ENCODE data around the gene EMC6.

EMC6 gene

DNA sequence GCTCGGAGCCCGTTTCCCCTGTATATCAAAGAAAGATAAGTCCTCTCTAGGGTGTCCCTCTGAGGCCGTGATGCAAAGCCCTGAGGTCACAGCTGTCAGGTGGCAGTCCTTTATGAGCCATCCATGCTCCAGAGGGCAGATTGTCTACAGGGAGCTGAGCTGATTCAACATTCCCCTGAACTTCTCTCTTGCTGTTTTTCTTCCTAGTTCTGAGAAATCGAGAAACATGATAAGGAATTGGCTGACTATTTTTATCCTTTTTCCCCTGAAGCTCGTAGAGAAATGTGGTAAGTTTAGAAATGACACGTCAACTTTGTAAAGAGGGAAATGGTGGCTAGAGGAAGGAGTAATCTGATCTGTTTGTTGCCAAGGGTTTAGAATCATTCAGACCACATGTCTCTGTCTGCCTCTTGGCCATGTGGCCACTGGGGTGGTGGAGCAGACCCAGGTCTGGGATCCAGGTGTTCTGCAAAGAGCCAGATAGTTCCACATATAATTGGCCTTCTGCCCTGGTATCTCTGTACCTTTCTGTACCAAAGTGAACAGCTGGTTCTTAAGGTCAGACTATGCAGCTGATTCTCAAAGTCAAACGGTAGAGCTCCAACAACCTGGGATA, 28.5 kb upstream of the EMC6 start:
- in situ Hi-C loops (cut with HindIII; ENCODE audit: low pct_unique_long_range_greater_than_20kb, low sequenced_read_pairs), result no loop called here
- TF ChIP-seq JUND (IDR thresholded peaks at IDR 0.05; ENCODE audit: low read depth), result no peak
- DNase-seq (ENCODE audit: low read depth in 1 of 2, low spot score in 1 of 2), result no peak

- DNase-seq (ENCODE audit: low read depth in 1 of 2, low spot score in 1 of 2), result no peak
- in situ Hi-C loops (cut with HindIII; ENCODE audit: low pct_unique_long_range_greater_than_20kb, low sequenced_read_pairs), result no loop called here
- TF ChIP-seq JUND (IDR thresholded peaks at IDR 0.05; ENCODE audit: low read depth), result no peak
These were observed 27.6 kb upstream of the EMC6 start for GRCh38 chr17:3641014-3641413.

DNA sequence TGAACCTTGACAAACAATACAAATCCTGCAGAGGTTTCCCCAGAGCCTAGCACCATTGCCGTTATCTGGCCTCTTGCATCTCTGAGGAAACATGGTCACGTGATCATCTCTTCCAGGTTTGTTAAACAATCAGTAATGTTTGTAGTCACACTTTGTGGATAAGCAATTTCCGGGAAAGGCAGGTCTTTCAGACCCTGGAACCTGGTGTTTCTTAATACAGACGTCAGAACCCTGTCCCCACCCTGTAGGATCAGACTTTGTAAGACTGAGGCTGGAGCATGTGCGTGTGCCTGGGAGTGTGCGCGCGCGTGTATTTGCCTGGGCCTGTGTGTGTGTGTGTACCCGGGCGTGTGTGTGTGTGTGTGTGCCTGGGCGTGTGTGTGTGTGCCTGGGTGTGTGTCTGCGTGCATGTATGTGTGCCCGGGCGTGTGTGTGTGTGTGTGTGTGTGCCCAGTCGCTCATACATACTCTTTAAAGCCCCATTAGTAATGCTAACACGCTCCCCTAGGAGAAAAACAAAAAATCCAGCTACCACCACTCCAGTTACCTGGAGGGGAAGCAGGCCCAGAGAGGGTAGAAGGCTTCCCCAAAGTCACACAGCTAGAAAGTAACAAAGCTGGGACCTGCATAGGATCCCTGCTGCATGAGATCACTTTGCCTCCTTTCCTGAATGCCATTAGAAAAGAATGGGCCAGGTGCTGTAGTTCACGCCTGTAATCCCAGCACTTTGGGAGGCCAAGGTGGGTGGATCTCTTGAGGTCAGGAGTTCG, 26.7 kb upstream of the EMC6 start:
- DNase-seq (ENCODE audit: low read depth in 1 of 2, low spot score in 1 of 2), result peak; percentile 32 to 57
- TF ChIP-seq JUND (IDR thresholded peaks at IDR 0.05; ENCODE audit: low read depth), result no peak
- in situ Hi-C loops (cut with HindIII; ENCODE audit: low pct_unique_long_range_greater_than_20kb, low sequenced_read_pairs), result no loop called here

DNA sequence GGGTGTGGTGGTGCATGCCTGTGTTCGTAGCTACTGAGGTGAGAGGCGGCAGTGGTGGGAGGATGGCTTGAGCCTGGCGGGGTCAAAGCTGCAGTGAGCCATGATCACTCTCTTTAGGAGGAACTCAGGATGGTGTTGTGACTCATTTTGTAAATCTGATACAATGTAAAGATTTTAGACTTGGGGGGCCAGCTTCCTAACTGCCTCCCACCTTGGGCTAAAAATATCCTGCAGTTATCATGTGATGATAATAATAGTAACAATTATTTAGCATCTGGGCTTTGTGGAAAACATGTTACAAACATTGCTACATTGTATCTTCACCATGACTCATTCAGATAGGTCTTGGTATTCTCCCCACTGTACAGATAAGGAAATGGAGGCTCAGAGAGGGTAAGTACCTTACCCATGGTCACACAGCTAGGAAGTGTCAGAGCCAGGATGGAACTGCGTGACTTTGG, 24.7 kb upstream of the EMC6 start:
- DNase-seq (ENCODE audit: low read depth in 1 of 2, low spot score in 1 of 2), result no peak
- in situ Hi-C loops (cut with HindIII; ENCODE audit: low pct_unique_long_range_greater_than_20kb, low sequenced_read_pairs), result no loop called here
- TF ChIP-seq JUND (IDR thresholded peaks at IDR 0.05; ENCODE audit: low read depth), result no peak

DNA sequence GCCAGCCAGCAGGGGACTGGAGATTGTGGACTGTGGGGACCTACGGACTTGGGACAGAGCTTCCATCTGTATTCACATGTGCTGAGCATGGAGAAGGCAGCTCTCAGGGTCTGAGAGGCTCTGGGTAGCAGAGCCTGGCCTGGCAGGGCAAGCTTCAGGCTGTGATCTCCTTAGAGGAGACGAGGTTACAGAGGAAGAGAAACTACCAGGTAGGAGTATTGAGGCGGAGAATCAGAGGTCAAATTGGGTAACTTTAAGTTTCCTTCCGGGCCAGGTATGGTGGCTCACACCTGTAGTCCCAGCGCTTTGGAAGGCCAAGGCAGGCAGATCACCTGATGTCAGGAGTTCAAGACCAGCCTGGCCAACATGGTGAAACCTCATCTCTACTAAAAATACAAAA, 23.3 kb upstream of the EMC6 start:
- no peak for DNase-seq (ENCODE audit: low read depth in 1 of 2, low spot score in 1 of 2)
- in situ Hi-C loops (cut with HindIII; ENCODE audit: low pct_unique_long_range_greater_than_20kb, low sequenced_read_pairs), result no loop called here
- no peak for TF ChIP-seq JUND (IDR thresholded peaks at IDR 0.05; ENCODE audit: low read depth)

DNA sequence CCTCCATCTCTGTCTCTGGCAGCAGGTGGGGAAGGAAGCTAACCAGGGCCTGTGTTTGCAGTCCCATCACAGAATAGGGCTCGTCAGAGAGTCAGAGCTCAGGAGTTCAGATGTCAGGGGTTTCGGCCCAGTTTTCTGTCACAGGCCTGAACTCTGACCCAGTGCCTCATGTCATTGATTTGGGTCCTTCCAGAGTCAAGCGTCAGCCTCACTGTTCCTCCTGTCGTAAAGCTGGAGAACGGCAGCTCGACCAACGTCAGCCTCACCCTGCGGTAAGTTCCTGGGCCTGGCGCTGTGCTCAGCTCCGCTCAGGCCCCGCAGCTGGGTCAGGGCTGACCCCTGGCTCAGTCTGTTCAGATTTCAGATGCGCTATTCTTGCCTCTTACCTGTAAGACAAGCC, 21.4 kb upstream of the EMC6 start:
- TF ChIP-seq JUND (IDR thresholded peaks at IDR 0.05; ENCODE audit: low read depth), result no peak
- no peak for DNase-seq (ENCODE audit: low read depth in 1 of 2, low spot score in 1 of 2)
- in situ Hi-C loops (cut with HindIII; ENCODE audit: low pct_unique_long_range_greater_than_20kb, low sequenced_read_pairs), result no loop called here

- in situ Hi-C loops (cut with HindIII; ENCODE audit: low pct_unique_long_range_greater_than_20kb, low sequenced_read_pairs), result no loop called here
- no peak for TF ChIP-seq JUND (IDR thresholded peaks at IDR 0.05; ENCODE audit: low read depth)
- DNase-seq (ENCODE audit: low read depth in 1 of 2, low spot score in 1 of 2), result peak; percentile 38 to 73
These were observed 20.6 kb upstream of the EMC6 start for GRCh38 chr17:3647769-3648555.

DNA sequence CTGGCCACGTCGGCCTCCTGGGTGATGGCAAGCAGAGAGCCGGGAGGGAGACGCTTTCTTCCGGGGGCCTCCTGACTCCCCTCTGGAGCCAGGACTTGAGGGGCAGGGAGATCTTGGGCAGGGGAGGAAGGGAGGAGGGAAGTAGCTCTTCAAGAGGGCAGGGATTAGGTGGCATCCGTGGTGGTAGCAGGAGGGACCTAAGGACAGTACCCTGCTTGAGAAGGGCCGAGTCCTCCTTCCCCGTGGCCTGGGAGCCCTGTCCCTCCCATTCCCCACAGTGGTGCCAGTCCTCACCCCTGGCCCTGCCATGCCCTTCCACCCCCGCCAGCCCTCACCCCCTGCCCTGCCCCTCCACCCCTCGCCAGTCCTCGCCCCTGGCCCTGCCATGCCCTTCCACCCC, 12.8 kb upstream of the EMC6 start:
- no peak for DNase-seq (ENCODE audit: low read depth in 1 of 2, low spot score in 1 of 2)
- no peak for TF ChIP-seq JUND (IDR thresholded peaks at IDR 0.05; ENCODE audit: low read depth)
- in situ Hi-C loops (cut with HindIII; ENCODE audit: low pct_unique_long_range_greater_than_20kb, low sequenced_read_pairs), result no loop called here

DNA sequence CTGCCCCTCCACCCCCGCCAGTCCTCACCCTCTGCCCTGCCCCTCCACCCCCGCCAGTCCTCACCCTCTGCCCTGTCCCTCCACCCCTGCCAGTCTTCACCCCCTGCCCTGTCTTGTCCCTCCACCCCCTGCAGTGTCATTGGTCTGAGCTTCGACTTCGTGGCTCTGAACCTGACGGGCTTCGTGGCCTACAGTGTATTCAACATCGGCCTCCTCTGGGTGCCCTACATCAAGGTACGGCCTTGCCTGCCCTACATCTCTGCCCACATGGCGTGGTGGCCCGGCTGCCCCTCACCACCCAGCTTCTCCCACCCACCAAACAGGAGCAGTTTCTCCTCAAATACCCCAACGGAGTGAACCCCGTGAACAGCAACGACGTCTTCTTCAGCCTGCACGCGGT, 12.3 kb upstream of the EMC6 start:
- in situ Hi-C loops (cut with HindIII; ENCODE audit: low pct_unique_long_range_greater_than_20kb, low sequenced_read_pairs), result no loop called here
- no peak for TF ChIP-seq JUND (IDR thresholded peaks at IDR 0.05; ENCODE audit: low read depth)
- DNase-seq (ENCODE audit: low read depth in 1 of 2, low spot score in 1 of 2), result no peak

GRCh38 chr17:3656755-3657587, 11.6 kb upstream of the EMC6 start:
- no peak for TF ChIP-seq JUND (IDR thresholded peaks at IDR 0.05; ENCODE audit: low read depth)
- DNase-seq (ENCODE audit: low read depth in 1 of 2, low spot score in 1 of 2), result no peak
- in situ Hi-C loops (cut with HindIII; ENCODE audit: low pct_unique_long_range_greater_than_20kb, low sequenced_read_pairs), result no loop called here

- in situ Hi-C loops (cut with HindIII; ENCODE audit: low pct_unique_long_range_greater_than_20kb, low sequenced_read_pairs), result no loop called here
- DNase-seq (ENCODE audit: low read depth in 1 of 2, low spot score in 1 of 2), result no peak
- TF ChIP-seq JUND (IDR thresholded peaks at IDR 0.05; ENCODE audit: low read depth), result no peak
These were observed 11.1 kb upstream of the EMC6 start for GRCh38 chr17:3657588-3657869.

All from T47D (cell line).